Mucosa of stomach (tissue), 1 donor: ENCODE measurements around the gene DTX1.

Experiments used
- H3K27me3 ChIP-seq: one replicate; pipeline ENCODE4 v1.7.0; 2013; ENCODE audit warnings: mild to moderate bottlenecking, low read length; ENCODE audit not compliant: control insufficient read depth, insufficient read depth
- H3K36me3 ChIP-seq: one replicate; pipeline ENCODE4 v1.7.0; 2013; ENCODE audit warnings: low read length; ENCODE audit not compliant: control insufficient read depth, insufficient read depth
- H3K4me1 ChIP-seq: one replicate; pipeline ENCODE4 v1.7.0; 2013; ENCODE audit warnings: mild to moderate bottlenecking, low read length; ENCODE audit not compliant: control insufficient read depth, insufficient read depth
- H3K4me3 ChIP-seq: one replicate; pipeline ENCODE4 v1.7.0; 2013; ENCODE audit warnings: low read length
- H3K9ac ChIP-seq: one replicate; pipeline ENCODE4 v1.7.0; 2013; ENCODE audit warnings: mild to moderate bottlenecking, low read length, moderate library complexity
- H3K9me3 ChIP-seq: one replicate; pipeline ENCODE4 v1.7.0; 2013; ENCODE audit warnings: mild to moderate bottlenecking, low read length, moderate library complexity; ENCODE audit not compliant: control insufficient read depth
- donor health status: Pancreatic carcinoma.

The DTX1 gene

DNA sequence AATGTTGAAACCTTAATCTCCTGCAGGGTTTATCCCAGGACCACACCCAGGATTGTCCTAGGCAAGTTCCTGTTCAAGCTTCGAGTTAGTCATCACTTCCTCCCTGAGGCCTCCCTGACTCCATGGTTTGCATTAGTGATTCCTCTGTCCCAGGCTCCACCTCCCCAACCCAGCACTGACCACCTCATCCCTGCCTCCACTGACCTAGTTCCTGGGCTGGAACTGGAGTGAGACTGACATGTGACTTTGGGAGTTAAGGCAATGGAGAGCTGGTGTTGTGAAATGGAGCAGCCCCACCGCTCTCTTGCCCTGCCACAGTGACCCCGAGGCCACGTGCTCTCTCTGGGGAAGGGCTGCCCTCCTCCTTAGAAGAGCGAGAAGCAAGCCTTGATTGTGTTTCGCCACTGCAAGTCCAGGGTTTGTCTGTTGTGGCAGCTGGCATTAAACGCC, 15.8 kb upstream of the DTX1 start:
- no peaks in the 10 kb centered on the region for H3K36me3 ChIP-seq
- H3K9ac ChIP-seq: no peak overlapping the region
- H3K27me3 ChIP-seq: no peaks in the 10 kb centered on the region
- H3K4me3 ChIP-seq: no peak overlapping the region
- no peaks in the 10 kb centered on the region for H3K9me3 ChIP-seq
- peaks cover 4% of the 10 kb centered on the region for H3K4me1 ChIP-seq

- H3K4me1 ChIP-seq: peaks cover 4% of the 10 kb centered on the region
- H3K36me3 ChIP-seq: no peaks in the 10 kb centered on the region
- no peaks in the 10 kb centered on the region for H3K9me3 ChIP-seq
- no peak overlapping the region for H3K4me3 ChIP-seq
- no peaks in the 10 kb centered on the region for H3K27me3 ChIP-seq
- H3K9ac ChIP-seq: no peak overlapping the region
These were observed 15.0 kb upstream of the DTX1 start for GRCh38 chr12:113041560-113041959.

DNA sequence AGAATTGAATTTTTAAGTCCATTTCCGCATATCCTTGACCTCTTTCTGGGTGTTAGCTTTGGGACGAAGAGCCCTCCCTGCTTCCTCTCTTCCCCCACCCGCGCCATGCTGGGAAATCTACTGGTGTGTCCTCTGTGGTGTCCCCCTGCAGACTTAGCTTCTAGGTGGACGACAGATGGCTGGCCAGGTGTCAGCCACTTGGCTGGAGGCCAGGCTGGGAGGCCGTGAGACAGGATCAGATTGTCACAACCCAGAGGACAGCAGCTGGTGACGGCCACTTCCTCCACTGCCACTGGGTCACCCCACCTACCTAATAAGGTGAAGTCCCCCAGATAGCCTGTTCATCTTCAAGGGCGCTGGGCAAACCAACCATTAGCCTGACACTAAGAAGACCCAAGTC, 13.3 kb upstream of the DTX1 start:
- peaks cover 3% of the 10 kb centered on the region for H3K27me3 ChIP-seq
- peaks cover 4% of the 10 kb centered on the region for H3K4me1 ChIP-seq
- H3K36me3 ChIP-seq: no peaks in the 10 kb centered on the region
- no peak overlapping the region for H3K4me3 ChIP-seq
- H3K9me3 ChIP-seq: no peaks in the 10 kb centered on the region
- no peak overlapping the region for H3K9ac ChIP-seq

GRCh38 chr12:113044516-113044915, 12.0 kb upstream of the DTX1 start:
- Histone ChIP-seq H3K9me3 (no peaks in the 10 kb centered on the region), H3K36me3 (no peaks in the 10 kb centered on the region), H3K4me3 (no peak overlapping the region), H3K4me1 (peaks cover 4% of the 10 kb centered on the region), H3K9ac (no peak overlapping the region), H3K27me3 (peaks cover 3% of the 10 kb centered on the region)

DNA sequence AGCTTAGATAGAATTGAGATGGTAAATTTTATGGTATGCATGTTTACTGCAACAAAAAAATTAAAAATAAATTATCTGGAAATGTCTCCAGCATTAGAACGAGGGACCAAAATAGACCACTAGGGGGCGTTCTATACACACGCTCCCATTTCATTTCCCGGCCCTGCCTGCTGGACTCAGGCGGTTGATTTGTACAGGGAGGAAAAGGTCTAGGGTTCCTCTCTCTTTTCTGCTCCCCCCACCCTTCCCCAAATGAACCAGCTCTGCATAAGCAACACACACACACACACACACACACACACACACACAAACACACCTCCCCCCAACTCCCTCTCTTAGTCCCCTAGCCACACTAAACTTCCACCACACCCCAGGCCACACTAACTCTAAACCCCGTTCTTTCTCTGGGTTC, 7.8 kb upstream of the DTX1 start:
- no peaks in the 10 kb centered on the region for H3K9me3 ChIP-seq
- no peaks in the 10 kb centered on the region for H3K36me3 ChIP-seq
- H3K27me3 ChIP-seq: peaks cover 3% of the 10 kb centered on the region
- H3K9ac ChIP-seq: peak overlapping the region; percentile 4
- no peaks in the 10 kb centered on the region for H3K4me1 ChIP-seq
- no peak overlapping the region for H3K4me3 ChIP-seq

DNA sequence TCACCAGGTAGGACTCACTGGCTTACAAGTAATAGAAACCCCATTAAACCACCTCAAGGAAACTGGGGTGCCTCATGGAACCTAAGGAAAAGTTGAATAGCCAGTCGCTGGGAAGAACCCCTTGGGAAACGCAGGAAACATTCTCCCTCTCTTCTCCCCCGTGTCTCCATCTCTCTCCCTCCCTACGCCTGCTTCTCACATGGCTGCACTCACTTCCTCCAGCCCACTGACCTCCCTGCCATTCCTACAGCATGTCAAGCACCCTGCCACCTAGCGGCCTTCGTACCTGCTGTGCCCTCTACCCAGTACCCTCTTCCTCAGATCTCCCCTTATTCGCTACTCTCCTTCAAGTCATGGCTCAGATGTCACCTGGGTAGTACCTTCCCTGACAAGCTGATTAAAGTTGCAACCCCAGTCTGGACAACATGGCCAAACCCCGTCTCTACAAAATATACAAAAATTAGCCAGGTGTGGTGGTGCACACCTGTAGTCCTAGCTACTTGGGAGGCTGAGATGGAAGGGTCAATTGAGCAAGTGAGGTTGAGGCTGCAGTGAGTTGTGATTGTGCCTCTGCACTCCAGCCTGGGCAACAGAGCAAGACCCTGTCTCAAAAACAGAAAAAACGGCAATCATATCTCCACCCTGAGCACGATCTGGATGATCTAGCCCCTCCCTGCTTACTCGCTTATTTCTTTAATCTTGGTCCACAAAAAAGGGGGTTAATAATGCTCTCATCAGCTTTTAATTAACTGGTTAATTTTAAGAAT, 6.4 kb upstream of the DTX1 start:
- Histone ChIP-seq H3K9ac (no peak overlapping the region), H3K36me3 (no peaks in the 10 kb centered on the region), H3K9me3 (no peaks in the 10 kb centered on the region), H3K4me3 (no peak overlapping the region), H3K4me1 (no peaks in the 10 kb centered on the region), H3K27me3 (peaks cover 13% of the 10 kb centered on the region)

GRCh38 chr12:113050795-113051194, 5.7 kb upstream of the DTX1 start:
- no peaks in the 10 kb centered on the region for H3K9me3 ChIP-seq
- H3K4me3 ChIP-seq: no peak overlapping the region
- no peaks in the 10 kb centered on the region for H3K36me3 ChIP-seq
- peaks cover 20% of the 10 kb centered on the region for H3K27me3 ChIP-seq
- H3K4me1 ChIP-seq: no peaks in the 10 kb centered on the region
- H3K9ac ChIP-seq: no peak overlapping the region

DNA sequence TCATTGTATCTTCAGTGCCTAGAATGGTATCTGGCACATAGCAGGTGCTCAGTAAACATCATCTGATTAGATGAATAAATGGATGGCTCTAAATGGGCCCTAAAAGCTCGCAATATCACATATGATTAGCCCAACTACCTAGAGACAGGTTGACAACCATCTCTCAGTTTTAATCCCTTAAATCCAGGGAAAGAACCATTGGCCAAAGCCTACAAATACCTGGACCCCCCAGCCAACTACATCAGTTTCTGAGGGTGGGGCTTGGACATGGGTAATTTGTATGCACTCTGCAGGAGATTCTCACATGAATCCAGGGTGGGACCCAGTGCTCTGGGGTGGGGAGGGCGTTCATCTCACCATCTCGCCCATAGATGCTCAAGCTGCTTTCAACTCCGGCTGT, 4.8 kb upstream of the DTX1 start:
- no peaks in the 10 kb centered on the region for H3K9me3 ChIP-seq
- H3K9ac ChIP-seq: no peak overlapping the region
- peaks cover 29% of the 10 kb centered on the region for H3K27me3 ChIP-seq
- no peaks in the 10 kb centered on the region for H3K36me3 ChIP-seq
- H3K4me3 ChIP-seq: no peak overlapping the region
- no peaks in the 10 kb centered on the region for H3K4me1 ChIP-seq

GRCh38 chr12:113052326-113052725, 4.2 kb upstream of the DTX1 start:
- no peak overlapping the region for H3K4me3 ChIP-seq
- H3K36me3 ChIP-seq: no peaks in the 10 kb centered on the region
- H3K4me1 ChIP-seq: peaks cover 3% of the 10 kb centered on the region
- H3K9ac ChIP-seq: no peak overlapping the region
- no peaks in the 10 kb centered on the region for H3K9me3 ChIP-seq
- H3K27me3 ChIP-seq: peaks cover 35% of the 10 kb centered on the region

DNA sequence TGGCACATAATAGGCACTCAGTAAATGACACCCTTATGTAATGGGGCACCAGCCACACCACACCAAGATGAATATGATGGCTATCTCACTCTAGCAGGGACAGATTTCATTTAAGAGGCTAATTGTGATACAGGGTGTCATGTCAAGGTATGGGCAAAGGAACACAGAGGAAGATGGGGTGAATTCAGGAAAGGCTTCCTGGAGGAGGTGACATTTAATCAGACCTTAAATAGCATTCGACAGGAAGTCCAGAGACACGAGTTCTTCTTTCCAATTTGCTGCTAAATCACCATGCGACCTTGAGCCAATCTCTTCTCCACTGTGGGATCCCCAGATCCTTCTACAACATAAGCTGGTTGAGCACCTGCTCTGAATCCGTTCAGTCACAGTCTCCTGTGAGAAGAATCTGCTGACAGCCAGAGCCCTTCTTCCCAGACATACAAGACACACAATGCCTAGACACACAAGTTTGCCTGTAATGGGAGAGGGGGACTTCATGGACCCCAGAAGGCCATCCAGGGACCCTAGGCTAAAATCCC, 1.5 kb upstream of the DTX1 start:
- no peak overlapping the region for H3K4me3 ChIP-seq
- H3K36me3 ChIP-seq: no peaks in the 10 kb centered on the region
- H3K27me3 ChIP-seq: peaks cover 38% of the 10 kb centered on the region
- no peak overlapping the region for H3K9ac ChIP-seq
- no peaks in the 10 kb centered on the region for H3K9me3 ChIP-seq
- peaks cover 3% of the 10 kb centered on the region for H3K4me1 ChIP-seq

DNA sequence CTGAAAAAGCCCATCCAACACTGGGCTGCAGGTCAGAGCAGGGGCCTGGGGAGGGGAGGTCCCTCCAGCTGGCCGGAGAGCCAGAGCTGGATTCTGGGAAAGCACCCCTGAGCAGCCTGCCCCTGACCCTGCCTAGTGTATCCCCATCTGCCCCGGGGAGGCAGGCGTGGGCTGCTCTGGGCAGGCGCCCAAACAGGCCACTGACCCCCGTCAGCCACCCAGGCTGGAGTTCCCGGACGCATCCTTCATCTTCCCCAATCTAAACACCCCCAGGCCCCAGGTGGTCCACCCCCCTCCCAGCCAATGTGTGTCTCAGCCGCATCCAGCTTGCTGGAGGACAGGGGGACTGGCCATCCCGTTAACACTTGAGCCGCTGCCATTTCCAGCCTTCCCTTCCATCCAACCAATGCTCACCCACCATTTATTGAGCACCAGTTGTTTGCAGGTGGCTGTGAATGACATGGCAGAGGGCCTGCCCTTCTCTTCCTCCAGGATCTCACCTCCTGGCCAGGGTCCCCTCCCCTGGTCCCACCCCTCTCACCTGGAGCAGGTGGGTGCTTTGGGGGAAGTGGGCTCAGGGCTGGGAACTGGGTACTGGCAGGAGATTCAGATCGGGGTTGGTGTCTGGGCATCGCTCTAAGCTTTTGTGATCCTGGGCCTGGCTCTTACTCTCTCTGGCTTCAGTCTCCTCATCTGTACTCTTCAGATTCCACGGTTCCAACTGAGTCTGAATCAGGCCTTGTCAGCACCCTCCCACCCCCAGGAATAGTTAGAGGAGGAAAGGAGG, 743 bp upstream of the DTX1 start:
- no peak overlapping the region for H3K4me3 ChIP-seq
- peaks cover 3% of the 10 kb centered on the region for H3K4me1 ChIP-seq
- no peak overlapping the region for H3K9ac ChIP-seq
- H3K27me3 ChIP-seq: peaks cover 38% of the 10 kb centered on the region
- H3K36me3 ChIP-seq: no peaks in the 10 kb centered on the region
- no peaks in the 10 kb centered on the region for H3K9me3 ChIP-seq

GRCh38 chr12:113056381-113056630, 224 bp upstream of the DTX1 start:
- Histone ChIP-seq H3K4me3 (no peak overlapping the region), H3K27me3 (peaks cover 38% of the 10 kb centered on the region), H3K9me3 (no peaks in the 10 kb centered on the region), H3K9ac (no peak overlapping the region), H3K36me3 (no peaks in the 10 kb centered on the region), H3K4me1 (peaks cover 3% of the 10 kb centered on the region)
